Lower leg skin (tissue), 4 donors: ENCODE data around the gene MAP6. TPM values are rescaled to one million over a fixed set of nuclear protein-coding genes. Genes with fewer than 3 reads are reported as not detected.

Source experiments
- DNase-seq, 2 donors: peaks; one replicate each; pipeline ENCODE4 v3.0.0-alpha.2; 2019; ENCODE audit warnings: low spot score in 2 of 2
- H3K4me3 ChIP-seq: fragments of 200-600 bp; sonication (generic); 2 replicates; pipeline ENCODE4 v1.5.1; 2017; ENCODE audit warnings: mild to moderate bottlenecking, low read depth; ENCODE audit not compliant: poor library complexity, severe bottlenecking
- POLR2A ChIP-seq, 2 donors: fragments of 450-650 bp; IDR thresholded peaks; one replicate each; pipeline ENCODE4 v1.6.1; 2016 to 2017; ENCODE audit warnings: antibody characterized with exemption in 2 of 2, mild to moderate bottlenecking in 1 of 2, moderate library complexity in 1 of 2
- WGBS, 2 donors: methylation state at CpG; one replicate each; pipeline ENCODE4 v1.1.5; 2018; 5-methylcytosine and 5-hydroxymethylcytosine counted together
- intact Hi-C: fragments of 100-400 bp; cut with DNase I; formaldehyde crosslinking; loops from one replicate; pipeline ENCODE4 v1.15.0; 2023; ENCODE audit warnings: low total_unique reads
- total RNA-seq, 4 donors: library from RNA; depleted of rRNA; stranded (reverse); fragments of >200 nt; gene quantifications; one replicate each; pipeline ENCODE4 v1.1.0, GENCODE V29; 2016
- TF ChIP-seq, protein P1 (sequence below), 3 donors: fragments of 450-650 bp; IDR thresholded peaks; one replicate each; pipeline ENCODE4 v1.5.1; 2016; ENCODE audit warnings: antibody characterized with exemption in 3 of 3, mild to moderate bottlenecking in 3 of 3, moderate library complexity in 2 of 3

Gene MAP6
- total RNA-seq, 4 donors from 2014 or later: 3.1 to 16.1 (median 10.0) TPM

DNA sequence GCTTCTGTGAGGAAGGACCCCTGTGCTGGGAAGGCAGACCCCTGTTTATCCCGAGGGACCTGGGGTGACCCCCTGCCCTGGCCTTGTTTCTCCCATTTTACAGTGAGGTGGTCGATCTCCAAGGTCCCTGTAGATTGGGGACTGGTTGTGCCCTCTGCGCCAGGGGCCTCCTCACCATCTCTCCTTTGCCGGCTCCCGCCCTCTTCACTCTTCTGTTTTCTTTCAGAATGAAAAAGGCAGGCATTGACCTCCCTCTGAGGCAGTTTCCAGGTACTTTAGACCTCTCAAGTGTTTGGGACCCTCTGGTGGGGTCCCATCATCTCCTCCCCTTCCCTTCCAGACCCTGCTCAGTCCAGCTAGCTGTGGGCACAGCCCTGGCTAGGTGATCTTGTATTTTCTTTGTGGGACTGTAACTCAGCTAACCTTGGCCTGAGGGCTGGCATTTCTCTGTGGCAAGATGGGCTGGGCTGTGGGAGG is 105.3 kb downstream of the MAP6 start:
- WGBS, 2 donors: 17% methylated on average over 5 of the region's 5 CpGs
- intact Hi-C loops: no loop called here
- TF ChIP-seq, protein P1, sequence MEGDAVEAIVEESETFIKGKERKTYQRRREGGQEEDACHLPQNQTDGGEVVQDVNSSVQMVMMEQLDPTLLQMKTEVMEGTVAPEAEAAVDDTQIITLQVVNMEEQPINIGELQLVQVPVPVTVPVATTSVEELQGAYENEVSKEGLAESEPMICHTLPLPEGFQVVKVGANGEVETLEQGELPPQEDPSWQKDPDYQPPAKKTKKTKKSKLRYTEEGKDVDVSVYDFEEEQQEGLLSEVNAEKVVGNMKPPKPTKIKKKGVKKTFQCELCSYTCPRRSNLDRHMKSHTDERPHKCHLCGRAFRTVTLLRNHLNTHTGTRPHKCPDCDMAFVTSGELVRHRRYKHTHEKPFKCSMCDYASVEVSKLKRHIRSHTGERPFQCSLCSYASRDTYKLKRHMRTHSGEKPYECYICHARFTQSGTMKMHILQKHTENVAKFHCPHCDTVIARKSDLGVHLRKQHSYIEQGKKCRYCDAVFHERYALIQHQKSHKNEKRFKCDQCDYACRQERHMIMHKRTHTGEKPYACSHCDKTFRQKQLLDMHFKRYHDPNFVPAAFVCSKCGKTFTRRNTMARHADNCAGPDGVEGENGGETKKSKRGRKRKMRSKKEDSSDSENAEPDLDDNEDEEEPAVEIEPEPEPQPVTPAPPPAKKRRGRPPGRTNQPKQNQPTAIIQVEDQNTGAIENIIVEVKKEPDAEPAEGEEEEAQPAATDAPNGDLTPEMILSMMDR (IDR thresholded peaks at IDR 0.05): no peak
- TF ChIP-seq POLR2A (IDR thresholded peaks at IDR 0.05): no peak
- peak overlapping the region; percentile 90 for H3K4me3 ChIP-seq
- DNase-seq: no peak

DNA sequence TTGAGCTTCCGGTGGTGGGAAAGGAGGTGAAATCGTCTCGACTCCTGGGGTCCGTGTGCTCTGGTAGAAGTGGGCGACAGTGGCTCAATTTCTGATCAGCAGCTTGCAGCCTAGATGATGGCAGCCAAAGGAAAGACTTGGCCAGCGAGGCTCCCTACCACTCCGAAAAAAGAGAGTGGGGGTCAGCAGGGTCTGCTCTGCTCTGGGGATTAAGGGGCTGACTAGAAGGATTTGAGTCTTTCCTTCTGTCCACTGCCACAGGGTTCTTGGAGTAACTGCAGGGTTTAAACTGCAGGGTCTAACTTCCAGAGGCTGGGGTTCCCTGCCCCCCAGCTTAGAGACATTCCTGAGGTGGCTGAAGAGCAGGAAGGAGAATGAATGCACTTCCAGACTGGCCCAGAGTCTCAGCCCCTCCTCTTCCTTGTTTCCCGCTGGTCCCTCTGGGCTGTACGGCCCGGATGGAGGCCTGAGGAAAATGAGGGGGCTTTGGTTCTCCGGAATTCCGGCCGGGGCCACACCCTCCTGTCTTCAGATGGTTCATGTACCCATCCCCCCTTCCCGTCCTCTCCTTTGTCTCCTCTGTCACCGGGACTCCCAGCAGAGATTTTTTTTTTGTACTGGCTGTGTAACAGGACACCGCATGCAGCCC is 105.9 kb downstream of the MAP6 start:
- H3K4me3 ChIP-seq: peak overlapping the region; percentile 90
- WGBS, 2 donors: 1 to 2% methylated on average over 16 of the region's 16 CpGs
- peak in 1 of 2 donors; percentile 30 for DNase-seq
- TF ChIP-seq POLR2A (IDR thresholded peaks at IDR 0.05): no peak
- TF ChIP-seq, protein P1 (IDR thresholded peaks at IDR 0.05): no peak
- intact Hi-C loops: no loop called here

DNA sequence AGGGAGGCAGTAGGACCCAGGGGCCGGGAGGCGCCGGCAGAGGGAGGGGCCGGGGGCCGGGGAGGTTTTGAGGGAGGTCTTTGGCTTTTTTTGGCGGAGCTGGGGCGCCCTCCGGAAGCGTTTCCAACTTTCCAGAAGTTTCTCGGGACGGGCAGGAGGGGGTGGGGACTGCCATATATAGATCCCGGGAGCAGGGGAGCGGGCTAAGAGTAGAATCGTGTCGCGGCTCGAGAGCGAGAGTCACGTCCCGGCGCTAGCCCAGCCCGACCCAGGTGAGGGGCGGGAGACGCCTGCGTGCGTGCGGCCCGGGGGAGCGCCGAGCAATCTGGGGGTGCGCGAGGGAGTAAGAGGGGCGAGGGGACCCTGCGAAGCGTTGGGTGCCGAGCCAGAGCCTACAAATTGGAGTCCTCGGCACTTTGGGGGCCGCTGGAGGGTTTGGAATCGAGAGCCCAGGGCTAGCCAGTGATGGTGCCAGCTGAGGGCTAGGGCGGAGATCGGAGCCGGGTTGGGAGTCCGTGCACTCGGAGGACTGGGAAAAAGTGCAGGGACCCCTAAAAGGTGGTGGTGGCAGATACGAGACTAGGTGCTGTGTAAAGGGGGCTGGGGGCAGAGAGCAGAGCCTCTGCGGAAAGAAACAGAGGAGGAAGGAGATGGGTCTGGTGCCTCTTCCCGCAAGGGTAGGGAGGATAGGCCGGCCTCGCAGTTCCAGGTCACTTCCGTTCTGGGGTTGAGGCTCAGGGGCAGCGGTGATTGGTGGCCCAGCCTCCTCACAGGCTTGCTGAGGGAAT is 106.6 kb downstream of the MAP6 start, which contains the start of gene SERPINH1:
TSS of gene SERPINH1 (plus strand) at position 206 of the 788 bp plus-strand sequence. CDS start 4,097 bp downstream, outside the sequence.
- DNase-seq: peak; percentile 84 to 97
- peak within 1 kb of the TSS; percentile 90 for H3K4me3 ChIP-seq
- WGBS, 2 donors: 1% methylated on average over 48 to 51 of the region's 51 CpGs
- TF ChIP-seq POLR2A (IDR thresholded peaks at IDR 0.05): no peak
- TF ChIP-seq, protein P1 (IDR thresholded peaks at IDR 0.05): no peak
- intact Hi-C loops: no loop called here

DNA sequence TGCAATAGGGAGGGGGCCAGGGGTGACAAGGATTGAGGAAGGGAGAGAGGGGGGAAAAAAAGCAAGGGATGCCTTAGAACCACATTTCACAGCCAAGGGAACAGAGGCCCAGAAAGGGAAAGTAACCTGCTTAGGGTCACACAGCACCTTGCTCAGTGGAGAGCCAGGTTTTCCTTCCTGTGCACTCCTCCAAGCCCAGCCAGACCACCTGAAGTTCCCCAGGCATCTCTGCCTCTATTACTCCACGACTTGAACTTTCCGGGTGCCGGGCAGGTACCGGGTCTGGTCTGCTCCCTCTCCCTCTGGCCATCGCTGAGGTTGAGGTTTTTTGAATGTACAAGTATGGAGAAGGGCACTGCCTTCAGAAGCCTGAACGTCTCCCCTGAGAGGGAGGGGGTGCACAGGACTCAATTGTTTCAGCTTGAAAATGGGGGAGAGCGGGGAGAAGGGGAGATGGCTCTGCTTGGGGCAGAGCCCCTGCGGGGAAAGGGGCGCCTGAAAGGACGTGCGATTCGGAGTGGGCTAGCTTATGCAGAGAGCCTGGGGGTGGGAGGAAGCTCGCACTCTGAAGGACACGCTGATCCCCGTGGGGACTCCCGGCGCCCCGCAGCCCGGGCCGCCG is 107.3 kb downstream of the MAP6 start:
- 18% methylated on average over 20 to 21 of the region's 21 CpGs for WGBS, 2 donors
- peak overlapping the region; percentile 90 for H3K4me3 ChIP-seq
- intact Hi-C loops: no loop called here
- DNase-seq: no peak
- TF ChIP-seq POLR2A (IDR thresholded peaks at IDR 0.05): no peak
- TF ChIP-seq, protein P1 (IDR thresholded peaks at IDR 0.05): no peak

DNA sequence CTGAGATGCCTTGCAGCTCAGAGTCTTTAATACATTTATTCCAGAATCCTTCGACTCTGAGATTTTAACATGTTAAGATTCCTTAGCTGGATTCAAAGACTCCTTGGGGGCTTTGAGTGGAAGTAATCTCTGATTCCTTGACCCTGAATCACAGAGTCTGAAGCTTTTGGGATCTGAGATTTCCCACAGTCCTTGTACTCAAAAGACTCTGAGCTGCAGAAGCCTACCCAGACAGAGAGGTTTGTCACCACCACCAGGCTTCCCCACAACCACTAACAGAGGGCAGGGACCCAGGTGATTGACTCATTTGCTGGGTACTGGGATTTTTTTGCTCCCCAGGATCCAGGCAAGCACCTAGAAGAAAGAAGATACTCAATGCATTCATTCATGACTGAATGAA is 108.2 kb downstream of the MAP6 start:
- no peak for DNase-seq
- 43 to 74% methylated on average over 1 of the region's 1 CpG for WGBS, 2 donors
- H3K4me3 ChIP-seq: no peak overlapping the region
- intact Hi-C loops: no loop called here
- TF ChIP-seq, protein P1 (IDR thresholded peaks at IDR 0.05): no peak
- TF ChIP-seq POLR2A (IDR thresholded peaks at IDR 0.05): no peak
